ENCODE data around the gene TNFRSF4.

Gene TNFRSF4

DNA sequence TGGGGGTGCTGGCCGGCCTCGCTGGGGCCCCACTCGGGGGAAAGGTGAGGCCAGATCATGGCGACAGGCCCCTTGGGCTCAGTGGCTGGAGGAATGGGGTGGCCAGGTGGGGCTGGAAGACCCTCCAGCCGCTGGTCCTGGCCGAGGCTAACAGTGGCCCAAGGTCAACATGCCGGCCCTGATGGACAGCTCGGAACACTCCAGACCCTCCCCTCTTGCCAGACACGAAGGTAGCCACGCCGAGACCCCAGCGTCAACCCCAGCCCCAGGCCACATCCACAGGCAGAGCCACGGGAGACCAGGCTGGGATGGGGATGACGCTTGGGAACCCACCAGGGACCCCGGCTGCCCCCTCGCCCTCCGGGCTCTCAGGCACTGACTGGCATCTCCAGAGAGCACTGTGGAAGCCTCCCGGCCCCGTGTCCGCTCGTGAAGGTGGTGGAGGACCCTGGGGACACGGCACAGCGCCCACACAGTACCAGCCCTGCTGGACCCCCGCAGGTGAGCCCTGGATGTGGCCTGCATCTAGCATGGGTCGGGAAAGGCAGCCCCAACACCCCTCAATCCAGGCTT, 33.5 kb upstream of the TNFRSF4 start:
- no peak for DNase-seq
- Histone ChIP-seq H3K27ac (no peak overlapping the region), H3K9me3 (no peaks in the 10 kb centered on the region), H3K36me3 (peaks cover 0 to 24% (median 7%) of the 10 kb centered on the region in 3 donors), H3K4me1 (peaks cover 0 to 17% (median 5%) of the 10 kb centered on the region in 4 donors), H3K27me3 (peaks cover 0 to 35% of the 10 kb centered on the region in 2 donors), H3K4me3 (no peak overlapping the region)
- intact Hi-C loops (cut with DNase I; ENCODE audit: low total_unique reads) = no loop called here
- TF ChIP-seq, protein P1, sequence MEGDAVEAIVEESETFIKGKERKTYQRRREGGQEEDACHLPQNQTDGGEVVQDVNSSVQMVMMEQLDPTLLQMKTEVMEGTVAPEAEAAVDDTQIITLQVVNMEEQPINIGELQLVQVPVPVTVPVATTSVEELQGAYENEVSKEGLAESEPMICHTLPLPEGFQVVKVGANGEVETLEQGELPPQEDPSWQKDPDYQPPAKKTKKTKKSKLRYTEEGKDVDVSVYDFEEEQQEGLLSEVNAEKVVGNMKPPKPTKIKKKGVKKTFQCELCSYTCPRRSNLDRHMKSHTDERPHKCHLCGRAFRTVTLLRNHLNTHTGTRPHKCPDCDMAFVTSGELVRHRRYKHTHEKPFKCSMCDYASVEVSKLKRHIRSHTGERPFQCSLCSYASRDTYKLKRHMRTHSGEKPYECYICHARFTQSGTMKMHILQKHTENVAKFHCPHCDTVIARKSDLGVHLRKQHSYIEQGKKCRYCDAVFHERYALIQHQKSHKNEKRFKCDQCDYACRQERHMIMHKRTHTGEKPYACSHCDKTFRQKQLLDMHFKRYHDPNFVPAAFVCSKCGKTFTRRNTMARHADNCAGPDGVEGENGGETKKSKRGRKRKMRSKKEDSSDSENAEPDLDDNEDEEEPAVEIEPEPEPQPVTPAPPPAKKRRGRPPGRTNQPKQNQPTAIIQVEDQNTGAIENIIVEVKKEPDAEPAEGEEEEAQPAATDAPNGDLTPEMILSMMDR (IDR thresholded peaks at IDR 0.05) = no peak

DNA sequence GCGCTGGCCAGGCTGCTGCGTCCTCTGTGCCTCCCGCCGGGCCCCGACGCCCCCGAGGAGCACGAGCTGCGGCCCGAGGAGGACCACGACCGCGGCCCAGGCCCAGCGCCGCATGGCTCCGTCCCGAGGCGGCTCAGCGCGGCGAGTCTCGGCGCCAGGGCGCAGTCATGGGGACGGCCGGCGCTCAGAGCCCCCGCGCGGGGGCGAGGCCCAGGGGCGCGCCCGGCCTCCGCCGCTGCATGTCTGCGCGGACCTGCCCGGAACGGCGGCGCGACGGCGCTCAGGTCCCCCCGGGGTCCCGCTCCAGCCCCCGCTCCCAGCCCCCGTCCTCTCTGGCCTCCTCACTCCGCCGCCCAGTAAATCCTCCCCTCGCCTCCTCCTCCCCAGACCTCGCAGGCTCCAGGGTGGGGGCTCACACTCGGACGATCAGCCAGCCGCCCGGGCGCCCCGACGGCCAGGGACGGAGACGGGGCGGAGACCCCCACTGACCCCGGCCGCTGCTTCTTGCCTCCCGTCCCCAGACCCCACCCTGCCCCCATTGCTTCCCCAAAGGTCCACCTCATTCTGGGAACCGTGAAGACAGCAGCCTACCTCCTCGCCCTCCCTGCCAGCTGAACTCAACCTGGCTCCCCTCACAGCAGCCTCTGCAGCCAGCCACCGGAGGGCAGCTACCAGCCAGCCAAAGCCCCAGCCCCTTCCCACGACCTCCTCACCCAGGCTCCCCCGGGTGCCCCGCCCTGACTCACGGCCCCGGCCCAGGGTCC, 32.8 kb upstream of the TNFRSF4 start, which contains the start of gene C1QTNF12:
C1QTNF12 (minus strand) TSS at position 146 of the 764 bp plus-strand sequence; CDS start at position 114, 32 bp downstream.
- intact Hi-C loops (cut with DNase I; ENCODE audit: low total_unique reads) = no loop called here
- Histone ChIP-seq H3K27ac (no peak within 1 kb of the TSS), H3K9me3 (no peaks in the 10 kb centered on the region), H3K4me3 (no peak within 1 kb of the TSS), H3K36me3 (peaks cover 0 to 24% (median 12%) of the 10 kb centered on the region in 3 donors), H3K27me3 (peaks cover 0 to 35% of the 10 kb centered on the region in 2 donors), H3K4me1 (peaks cover 0 to 17% (median 5%) of the 10 kb centered on the region in 4 donors)
- DNase-seq = no peak
- TF ChIP-seq, protein P1 (IDR thresholded peaks at IDR 0.05) = no peak

DNA sequence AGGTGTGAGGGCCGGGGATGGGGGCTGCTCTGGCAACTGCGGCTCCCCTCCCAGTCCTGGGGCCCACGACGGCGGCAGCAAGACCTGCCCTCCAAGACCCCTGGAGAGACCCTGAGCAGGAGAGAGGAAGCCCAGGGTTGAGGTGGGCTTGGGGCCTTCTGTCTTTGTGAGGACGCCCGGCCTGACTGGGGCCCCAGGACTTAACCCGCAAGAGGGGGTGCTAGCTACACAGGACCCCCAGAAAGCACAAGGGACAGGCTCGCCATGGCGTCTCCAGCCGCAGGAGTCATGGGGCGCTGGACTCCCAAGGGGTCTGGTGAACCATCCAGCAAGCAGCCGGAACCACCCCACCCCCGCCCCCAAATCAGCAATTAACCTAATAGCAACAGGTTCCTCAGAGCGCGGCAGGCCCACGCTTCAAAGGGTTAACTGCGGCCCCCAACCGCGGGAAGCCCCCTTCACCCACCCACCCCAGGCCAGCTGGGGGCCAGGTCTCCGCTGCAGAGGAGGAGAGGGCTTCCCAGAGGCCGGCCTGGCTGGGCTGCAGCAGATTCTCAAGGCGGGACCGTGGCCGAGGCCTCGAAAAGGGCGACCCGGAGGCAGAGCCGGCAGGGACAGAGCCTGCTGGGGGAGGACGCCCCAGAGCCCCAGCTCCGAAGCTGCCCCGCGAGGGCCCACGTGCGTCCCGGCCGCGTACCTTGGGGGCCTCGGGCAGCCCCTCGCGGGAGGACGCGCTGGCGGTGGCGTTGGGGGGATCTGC, 32.0 kb upstream of the TNFRSF4 start:
- Histone ChIP-seq H3K9me3 (no peaks in the 10 kb centered on the region), H3K27ac (no peak overlapping the region), H3K27me3 (peaks cover 0 to 39% of the 10 kb centered on the region in 2 donors), H3K36me3 (peaks cover 0 to 17% (median 10%) of the 10 kb centered on the region in 3 donors), H3K4me3 (no peak overlapping the region), H3K4me1 (peaks cover 0 to 17% (median 5%) of the 10 kb centered on the region in 4 donors)
- no peak for DNase-seq
- TF ChIP-seq, protein P1 (IDR thresholded peaks at IDR 0.05) = no peak
- intact Hi-C loops (cut with DNase I; ENCODE audit: low total_unique reads) = no loop called here

DNA sequence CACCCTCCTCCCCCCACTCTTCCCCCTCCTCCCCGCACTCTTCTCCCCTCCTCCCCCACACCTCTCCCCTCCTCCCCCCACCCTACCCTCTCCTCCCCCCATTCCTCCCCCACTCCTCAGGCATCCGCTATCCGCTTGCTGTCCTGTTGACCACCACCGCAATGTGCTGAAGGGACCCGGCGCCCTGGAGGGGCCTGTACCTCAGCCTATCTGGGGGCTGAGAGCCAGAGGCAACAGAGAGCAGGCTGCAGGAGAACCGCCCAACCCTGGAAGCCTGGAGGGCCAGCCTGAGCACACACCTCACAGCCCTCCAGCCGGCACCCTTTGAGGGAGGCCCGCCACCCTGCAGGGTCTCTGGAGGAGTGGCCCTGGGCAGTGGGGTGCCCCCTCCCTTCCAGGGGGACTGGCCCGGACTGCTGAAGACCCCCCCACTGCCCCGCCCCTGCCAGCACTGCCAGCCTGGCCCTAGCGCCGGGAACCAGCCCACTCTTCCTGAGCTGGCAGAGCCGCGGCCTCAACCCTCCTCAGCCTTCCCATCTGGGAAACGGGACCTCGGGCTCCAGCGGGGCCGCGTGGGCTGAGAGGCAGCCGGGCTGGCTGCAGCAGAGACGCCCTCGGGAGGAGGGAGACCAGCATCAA, 31.3 kb upstream of the TNFRSF4 start:
- peaks cover 0 to 12% (median 5%) of the 10 kb centered on the region in 3 donors for H3K36me3 ChIP-seq
- peaks cover 0 to 46% of the 10 kb centered on the region in 2 donors for H3K27me3 ChIP-seq
- no peak overlapping the region for H3K27ac ChIP-seq
- DNase-seq = no peak
- TF ChIP-seq, protein P1 (IDR thresholded peaks at IDR 0.05) = no peak
- intact Hi-C loops (cut with DNase I; ENCODE audit: low total_unique reads) = no loop called here
- no peak overlapping the region for H3K4me3 ChIP-seq
- H3K4me1 ChIP-seq = peaks cover 0 to 17% (median 5%) of the 10 kb centered on the region in 4 donors
- H3K9me3 ChIP-seq = no peaks in the 10 kb centered on the region

DNA sequence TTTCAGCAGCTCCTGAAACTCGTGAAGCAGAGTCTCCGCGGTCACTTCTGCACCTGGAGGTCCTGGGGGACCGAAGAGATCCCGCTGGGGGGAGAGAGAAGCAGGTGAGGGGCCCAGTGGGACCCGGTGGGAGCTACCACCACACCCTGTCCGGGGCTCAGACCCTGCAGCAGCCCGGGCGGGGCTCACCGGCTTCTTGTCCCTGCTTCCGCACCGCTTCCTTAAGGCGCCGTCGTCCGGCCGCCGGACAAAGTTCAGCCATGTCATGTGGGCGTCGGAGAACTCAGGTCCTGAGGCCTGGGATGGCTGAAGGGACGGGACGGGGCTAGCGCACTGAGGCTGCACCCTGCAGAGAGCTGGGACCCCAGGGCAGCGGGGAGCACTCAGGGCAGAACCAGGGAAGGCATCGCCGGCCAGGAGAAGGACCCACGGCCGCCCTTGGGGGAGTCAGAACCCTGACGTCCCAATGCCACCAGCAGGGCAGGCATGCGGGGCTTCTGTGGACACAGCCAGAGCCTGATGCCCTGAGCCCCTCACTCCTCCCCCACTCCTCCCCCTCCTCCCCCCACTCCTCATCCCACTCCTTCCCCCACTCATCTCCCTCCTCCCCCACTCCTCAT, 30.3 kb upstream of the TNFRSF4 start:
- H3K9me3 ChIP-seq = no peaks in the 10 kb centered on the region
- no peak overlapping the region for H3K4me3 ChIP-seq
- intact Hi-C loops (cut with DNase I; ENCODE audit: low total_unique reads) = no loop called here
- peaks cover 0 to 24% (median 5%) of the 10 kb centered on the region in 4 donors for H3K4me1 ChIP-seq
- TF ChIP-seq, protein P1 (IDR thresholded peaks at IDR 0.05) = no peak
- peaks cover 0 to 12% (median 5%) of the 10 kb centered on the region in 3 donors for H3K36me3 ChIP-seq
- no peak for DNase-seq
- no peak overlapping the region for H3K27ac ChIP-seq
- H3K27me3 ChIP-seq = peaks cover 0 to 56% of the 10 kb centered on the region in 2 donors

Measured in tibial artery (tissue), 4 donors.